HEK293 (cell line): ENCODE data around the gene B3GAT1.

Experiments used
- CTCF ChIA-PET: fragments of 350-600 bp; formaldehyde crosslinking; extraction: SDS; loops from one replicate; lab custom pipeline; 2021; ENCODE audit warnings: antibody characterized with exemption; lab: Yijun Ruan, JAX
- POLR2A ChIA-PET: fragments of 300-600 bp; formaldehyde crosslinking; extraction: SDS; loops from one replicate; lab custom pipeline; 2020; ENCODE audit warnings: antibody characterized with exemption, inconsistent platforms; lab: Yijun Ruan, JAX
- H3K27ac ChIP-seq: fragments of 200-500 bp; sonication (Bioruptor generic); 2 replicates; pipeline ENCODE4 v1.5.1; 2014; ENCODE audit warnings: low read depth, low read length, control low read depth, inconsistent platforms; ENCODE audit errors: extremely low read depth
- H3K36me3 ChIP-seq, 2 experiments: fragments of 200-500 bp in 1 of 2; sonication (Bioruptor generic) in 1 of 2; 1 replicate in 1 of 2; 2 replicates in 1 of 2; pipeline ENCODE4 v1.5.1; 2014 to 2017; ENCODE audit warnings: inconsistent platforms in 2 of 2, low read length in 2 of 2; ENCODE audit not compliant: control insufficient read depth in 2 of 2, insufficient read depth in 1 of 2
- H3K4me1 ChIP-seq: fragments of 200-500 bp; sonication (Bioruptor generic); 2 replicates; pipeline ENCODE4 v1.5.1; 2014; ENCODE audit warnings: mild to moderate bottlenecking, low read length, inconsistent platforms; ENCODE audit not compliant: control insufficient read depth, insufficient read depth
- H3K4me3 ChIP-seq: 2 replicates; pipeline ENCODE4 v1.5.1; 2011; ENCODE audit warnings: low read depth, mild to moderate bottlenecking, control low read depth, low read length, moderate library complexity
- H3K9me3 ChIP-seq: fragments of 200-500 bp; sonication (Bioruptor generic); 2 replicates; pipeline ENCODE4 v1.5.1; 2014; ENCODE audit warnings: low read depth, low read length, inconsistent platforms; ENCODE audit not compliant: control insufficient read depth, insufficient read depth
- BCL11B ChIP-seq: fragments of 450-650 bp; formaldehyde crosslinking; IDR thresholded peaks from 2 replicates; pipeline ENCODE4 v1.5.1; 2016; ENCODE audit warnings: low read depth, missing biosample characterization, missing genetic modification characterization
- GFI1B ChIP-seq: fragments of 450-650 bp; formaldehyde crosslinking; IDR thresholded peaks from 2 replicates; pipeline ENCODE4 v1.5.1; 2016; ENCODE audit warnings: missing biosample characterization, missing genetic modification characterization
- KLF10 ChIP-seq: fragments of 450-650 bp; IDR thresholded peaks from 2 replicates; pipeline ENCODE4 v1.5.1; 2018; ENCODE audit warnings: missing biosample characterization, mild to moderate bottlenecking, missing genetic modification characterization
- ZFP69B ChIP-seq: fragments of 450-650 bp; formaldehyde crosslinking; IDR thresholded peaks from 2 replicates; pipeline ENCODE4 v1.5.1; 2016; ENCODE audit warnings: missing biosample characterization, missing genetic modification characterization
- ZNF169 ChIP-seq: fragments of 450-650 bp; formaldehyde crosslinking; IDR thresholded peaks from 2 replicates; pipeline ENCODE4 v1.5.1; 2016; ENCODE audit warnings: missing biosample characterization, missing genetic modification characterization
- ZNF184 ChIP-seq: fragments of 450-650 bp; IDR thresholded peaks from 2 replicates; pipeline ENCODE4 v1.5.1; 2018; ENCODE audit warnings: missing biosample characterization, mild to moderate bottlenecking, missing genetic modification characterization
- ZNF23 ChIP-seq: fragments of 450-650 bp; formaldehyde crosslinking; IDR thresholded peaks from 2 replicates; pipeline ENCODE4 v1.5.1; 2016; ENCODE audit warnings: missing biosample characterization, missing genetic modification characterization, borderline replicate concordance
- ZNF274 ChIP-seq, 2 experiments: fragments of 200-500 bp in 1 of 2; fragments of 450-650 bp in 1 of 2; sonication (Bioruptor generic) in 1 of 2; formaldehyde crosslinking in 1 of 2; IDR thresholded peaks; 2 replicates each; pipeline versions ENCODE4 v1.5.1 to v1.6.1; 2014 to 2016; ENCODE audit warnings: borderline replicate concordance in 1 of 2, inconsistent platforms in 1 of 2, low read length in 1 of 2, missing biosample characterization in 1 of 2, missing genetic modification characterization in 1 of 2
- ZNF404 ChIP-seq: fragments of 450-650 bp; formaldehyde crosslinking; IDR thresholded peaks from 2 replicates; pipeline ENCODE4 v1.5.1; 2017; ENCODE audit warnings: missing biosample characterization, missing genetic modification characterization
- ZNF521 ChIP-seq: fragments of 450-650 bp; formaldehyde crosslinking; IDR thresholded peaks from 2 replicates; pipeline ENCODE4 v1.5.1; 2017; ENCODE audit warnings: missing biosample characterization, mild to moderate bottlenecking, missing genetic modification characterization
- TF ChIP-seq, protein P1 (sequence below): fragments of 450-650 bp; formaldehyde crosslinking; IDR thresholded peaks from 2 replicates; pipeline ENCODE4 v1.5.1; 2017; ENCODE audit warnings: missing biosample characterization, missing genetic modification characterization
- TF ChIP-seq, protein P2 (sequence below): fragments of 450-650 bp; formaldehyde crosslinking; optimal IDR thresholded peaks from 2 replicates; pipeline ENCODE3; 2016; ENCODE audit warnings: missing biosample characterization, mild to moderate bottlenecking, missing genetic modification characterization
- TF ChIP-seq, protein P3 (sequence below): fragments of 450-650 bp; formaldehyde crosslinking; IDR thresholded peaks from 2 replicates; pipeline ENCODE4 v1.5.1; 2016; ENCODE audit warnings: missing biosample characterization, missing genetic modification characterization

Gene B3GAT1

DNA sequence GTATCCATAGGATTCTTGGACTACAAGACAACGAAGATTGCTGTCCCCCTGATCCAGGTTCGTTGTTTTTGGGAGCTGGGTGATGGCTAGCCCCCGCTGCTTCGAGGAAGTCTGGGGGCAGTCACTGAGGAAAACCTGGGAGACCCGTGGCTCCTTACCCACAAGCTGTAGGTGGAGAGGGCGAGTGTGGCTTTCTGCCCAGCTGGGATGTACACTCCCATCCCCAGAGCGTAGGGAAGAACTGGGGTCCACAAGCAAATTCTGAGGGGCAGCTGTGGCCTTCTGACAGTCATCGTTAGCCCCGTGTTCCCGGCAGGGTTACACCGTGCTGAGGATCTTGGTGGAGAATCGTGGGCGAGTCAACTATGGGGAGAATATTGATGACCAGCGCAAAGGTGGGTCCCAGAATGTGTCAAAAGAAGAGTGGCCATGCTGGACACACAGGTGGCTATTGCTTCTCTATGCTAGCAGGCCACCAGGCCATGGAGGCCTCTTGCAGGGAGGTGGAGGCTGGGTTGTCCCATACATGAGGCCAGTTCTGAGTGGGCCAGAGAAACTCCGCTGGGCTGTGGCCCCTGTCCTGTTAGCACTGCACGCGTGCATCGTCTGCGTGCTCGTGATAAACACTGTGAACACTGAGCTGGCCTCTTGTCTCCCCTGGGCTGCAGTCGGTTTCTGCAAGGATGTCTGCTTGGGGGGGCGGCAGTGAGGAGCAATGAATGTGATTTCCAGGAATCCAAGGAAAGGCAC is 40.4 kb downstream of the B3GAT1 start:
- ChIA-PET POLR2A (no interaction called here), CTCF (interaction anchor here (0.7 kb wide), 1 partner anchor 12 kb away, joined by 3 read pairs; no protein-coding TSS in a partner anchor)
- Histone ChIP-seq H3K27ac (no peak overlapping the region), H3K4me1 (no peaks in the 10 kb centered on the region), H3K4me3 (no peak overlapping the region), H3K36me3 (peaks cover 0 to 32% of the 10 kb centered on the region in 2 experiments; a peak in 1 of 3 replicates), H3K9me3 (no peaks in the 10 kb centered on the region)
- TF ChIP-seq ZNF23 (tag by site-specific recombination): no peak
- TF ChIP-seq, protein P1, sequence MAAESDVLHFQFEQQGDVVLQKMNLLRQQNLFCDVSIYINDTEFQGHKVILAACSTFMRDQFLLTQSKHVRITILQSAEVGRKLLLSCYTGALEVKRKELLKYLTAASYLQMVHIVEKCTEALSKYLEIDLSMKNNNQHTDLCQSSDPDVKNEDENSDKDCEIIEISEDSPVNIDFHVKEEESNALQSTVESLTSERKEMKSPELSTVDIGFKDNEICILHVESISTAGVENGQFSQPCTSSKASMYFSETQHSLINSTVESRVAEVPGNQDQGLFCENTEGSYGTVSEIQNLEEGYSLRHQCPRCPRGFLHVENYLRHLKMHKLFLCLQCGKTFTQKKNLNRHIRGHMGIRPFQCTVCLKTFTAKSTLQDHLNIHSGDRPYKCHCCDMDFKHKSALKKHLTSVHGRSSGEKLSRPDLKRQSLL: no peak
- no peak for TF ChIP-seq BCL11B (tag by site-specific recombination)
- TF ChIP-seq KLF10 (tag by site-specific recombination): no peak
- TF ChIP-seq ZFP69B: no peak
- TF ChIP-seq ZNF169 (tag by site-specific recombination): no peak
- TF ChIP-seq GFI1B (tag by site-specific recombination): no peak
- TF ChIP-seq, protein P2, sequence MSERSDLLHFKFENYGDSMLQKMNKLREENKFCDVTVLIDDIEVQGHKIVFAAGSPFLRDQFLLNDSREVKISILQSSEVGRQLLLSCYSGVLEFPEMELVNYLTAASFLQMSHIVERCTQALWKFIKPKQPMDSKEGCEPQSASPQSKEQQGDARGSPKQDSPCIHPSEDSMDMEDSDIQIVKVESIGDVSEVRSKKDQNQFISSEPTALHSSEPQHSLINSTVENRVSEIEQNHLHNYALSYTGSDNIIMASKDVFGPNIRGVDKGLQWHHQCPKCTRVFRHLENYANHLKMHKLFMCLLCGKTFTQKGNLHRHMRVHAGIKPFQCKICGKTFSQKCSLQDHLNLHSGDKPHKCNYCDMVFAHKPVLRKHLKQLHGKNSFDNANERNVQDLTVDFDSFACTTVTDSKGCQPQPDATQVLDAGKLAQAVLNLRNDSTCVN (tag by site-specific recombination): no peak
- TF ChIP-seq, protein P3, sequence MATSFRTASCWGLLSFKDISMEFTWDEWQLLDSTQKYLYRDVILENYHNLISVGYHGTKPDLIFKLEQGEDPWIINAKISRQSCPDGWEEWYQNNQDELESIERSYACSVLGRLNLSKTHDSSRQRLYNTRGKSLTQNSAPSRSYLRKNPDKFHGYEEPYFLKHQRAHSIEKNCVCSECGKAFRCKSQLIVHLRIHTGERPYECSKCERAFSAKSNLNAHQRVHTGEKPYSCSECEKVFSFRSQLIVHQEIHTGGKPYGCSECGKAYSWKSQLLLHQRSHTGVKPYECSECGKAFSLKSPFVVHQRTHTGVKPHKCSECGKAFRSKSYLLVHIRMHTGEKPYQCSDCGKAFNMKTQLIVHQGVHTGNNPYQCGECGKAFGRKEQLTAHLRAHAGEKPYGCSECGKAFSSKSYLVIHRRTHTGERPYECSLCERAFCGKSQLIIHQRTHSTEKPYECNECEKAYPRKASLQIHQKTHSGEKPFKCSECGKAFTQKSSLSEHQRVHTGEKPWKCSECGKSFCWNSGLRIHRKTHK: no peak
- TF ChIP-seq ZNF404 (tag by site-specific recombination): no peak
- TF ChIP-seq ZNF184 (tag by site-specific recombination): no peak
- no peak for TF ChIP-seq ZNF274 (IDR thresholded peaks at IDR 0.05; ENCODE audit: low read length)
- no peak for TF ChIP-seq ZNF274 (tag by site-specific recombination; IDR thresholded peaks at IDR 0.05; ENCODE audit: borderline replicate concordance)

DNA sequence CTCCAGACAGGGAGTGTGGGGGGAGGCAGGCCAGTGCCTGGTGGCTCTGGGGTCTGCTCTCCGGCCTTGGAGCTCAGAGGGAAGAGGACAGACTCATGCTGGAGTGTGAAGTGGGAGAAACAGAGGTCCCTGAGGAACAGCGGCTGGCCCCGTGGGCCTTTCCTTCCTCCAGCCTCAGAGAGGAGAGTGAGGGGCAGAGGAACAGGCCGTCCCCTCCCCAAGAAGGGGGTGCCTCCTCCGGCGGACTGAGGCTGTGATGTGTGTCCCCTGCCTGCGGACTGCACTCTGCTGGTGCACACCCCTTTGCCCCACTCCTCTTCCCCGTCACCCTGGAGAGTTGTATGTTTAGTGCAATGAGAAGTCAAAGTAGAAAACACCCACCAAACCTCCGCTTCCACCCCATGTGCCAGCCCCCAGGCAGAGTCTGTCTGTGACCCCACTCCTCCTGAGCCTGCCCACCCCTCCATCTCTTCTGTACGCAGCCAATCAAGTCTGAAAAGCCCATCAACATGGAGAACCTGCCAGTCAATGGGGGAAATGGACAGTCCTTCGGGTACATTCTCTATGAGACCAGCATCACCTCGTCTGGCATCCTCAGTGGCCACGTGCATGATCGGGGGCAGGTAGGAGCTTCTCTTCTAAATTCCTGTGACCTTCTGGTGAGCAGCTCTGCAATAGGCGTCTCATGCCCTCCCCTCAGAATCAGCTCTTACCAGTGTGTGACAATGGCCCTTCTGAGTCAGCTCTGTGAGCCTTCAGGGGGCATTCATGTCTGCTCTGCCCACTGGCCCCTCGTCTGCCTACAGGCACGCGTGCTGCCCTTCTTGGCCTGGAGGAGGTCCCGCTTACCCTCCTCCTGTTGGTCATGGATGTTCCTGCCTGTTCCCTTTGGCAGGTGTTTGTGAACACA is 41.3 kb downstream of the B3GAT1 start:
- no peaks in the 10 kb centered on the region for H3K9me3 ChIP-seq
- H3K4me1 ChIP-seq: no peaks in the 10 kb centered on the region
- no peak overlapping the region for H3K4me3 ChIP-seq
- POLR2A ChIA-PET: no interaction called here
- peaks cover 0 to 32% of the 10 kb centered on the region in 2 experiments; a peak in 1 of 3 replicates for H3K36me3 ChIP-seq
- no peak for TF ChIP-seq ZNF521
- CTCF ChIA-PET: interaction anchor here (0.7 kb wide), 2 partner anchors 11 to 21 kb away, joined by 3 read pairs; no protein-coding TSS in a partner anchor
- H3K27ac ChIP-seq: no peak overlapping the region
